ENCODE data around the gene EXOSC1. TPM values are rescaled to one million over a fixed set of nuclear protein-coding genes. Genes with fewer than 3 reads are reported as not detected.

The EXOSC1 gene
- total and polyA plus RNA-seq, 9 donors: 22.1 to 38.3 (median 26.9) TPM

DNA sequence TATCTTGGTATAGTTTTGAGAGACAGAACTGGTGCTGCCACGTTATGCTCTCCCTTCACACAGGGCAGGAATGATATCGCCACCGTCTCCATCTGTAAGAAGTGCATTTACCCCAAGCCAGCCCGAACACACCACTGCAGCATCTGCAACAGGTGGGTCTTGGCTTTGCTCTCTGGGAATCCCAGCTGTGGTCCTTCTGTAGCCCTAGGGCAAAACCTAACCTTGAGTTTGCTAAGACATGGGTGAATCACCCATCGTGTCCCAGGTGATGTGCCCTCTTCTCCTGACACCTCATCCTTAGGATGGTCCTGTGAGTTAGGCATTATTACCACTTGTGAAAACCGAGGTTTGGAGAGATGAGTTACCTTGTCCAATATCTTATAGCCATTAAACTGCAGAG lies 6.5 kb upstream of the EXOSC1 start:
- no peak overlapping the region for H3K27ac ChIP-seq
- H3K4me3 ChIP-seq: no peak overlapping the region
- DNase-seq: no peak
- no peaks in the 10 kb centered on the region for H3K9me3 ChIP-seq
- no peaks in the 10 kb centered on the region for H3K36me3 ChIP-seq
- WGBS, 3 donors: 88 to 92% (median 89%) methylated on average over 6 of the region's 6 CpGs
- H3K4me1 ChIP-seq (ENCODE audit: insufficient read depth): peaks cover 5% of the 10 kb centered on the region
- TF ChIP-seq POLR2A (IDR thresholded peaks at IDR 0.05): no peak
- no peak for TF ChIP-seq EP300 (IDR thresholded peaks at IDR 0.05)
- TF ChIP-seq, protein P1, sequence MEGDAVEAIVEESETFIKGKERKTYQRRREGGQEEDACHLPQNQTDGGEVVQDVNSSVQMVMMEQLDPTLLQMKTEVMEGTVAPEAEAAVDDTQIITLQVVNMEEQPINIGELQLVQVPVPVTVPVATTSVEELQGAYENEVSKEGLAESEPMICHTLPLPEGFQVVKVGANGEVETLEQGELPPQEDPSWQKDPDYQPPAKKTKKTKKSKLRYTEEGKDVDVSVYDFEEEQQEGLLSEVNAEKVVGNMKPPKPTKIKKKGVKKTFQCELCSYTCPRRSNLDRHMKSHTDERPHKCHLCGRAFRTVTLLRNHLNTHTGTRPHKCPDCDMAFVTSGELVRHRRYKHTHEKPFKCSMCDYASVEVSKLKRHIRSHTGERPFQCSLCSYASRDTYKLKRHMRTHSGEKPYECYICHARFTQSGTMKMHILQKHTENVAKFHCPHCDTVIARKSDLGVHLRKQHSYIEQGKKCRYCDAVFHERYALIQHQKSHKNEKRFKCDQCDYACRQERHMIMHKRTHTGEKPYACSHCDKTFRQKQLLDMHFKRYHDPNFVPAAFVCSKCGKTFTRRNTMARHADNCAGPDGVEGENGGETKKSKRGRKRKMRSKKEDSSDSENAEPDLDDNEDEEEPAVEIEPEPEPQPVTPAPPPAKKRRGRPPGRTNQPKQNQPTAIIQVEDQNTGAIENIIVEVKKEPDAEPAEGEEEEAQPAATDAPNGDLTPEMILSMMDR (IDR thresholded peaks at IDR 0.05): no peak
- intact Hi-C loops (cut with DNase I): no loop called here
- H3K27me3 ChIP-seq: no peaks in the 10 kb centered on the region

DNA sequence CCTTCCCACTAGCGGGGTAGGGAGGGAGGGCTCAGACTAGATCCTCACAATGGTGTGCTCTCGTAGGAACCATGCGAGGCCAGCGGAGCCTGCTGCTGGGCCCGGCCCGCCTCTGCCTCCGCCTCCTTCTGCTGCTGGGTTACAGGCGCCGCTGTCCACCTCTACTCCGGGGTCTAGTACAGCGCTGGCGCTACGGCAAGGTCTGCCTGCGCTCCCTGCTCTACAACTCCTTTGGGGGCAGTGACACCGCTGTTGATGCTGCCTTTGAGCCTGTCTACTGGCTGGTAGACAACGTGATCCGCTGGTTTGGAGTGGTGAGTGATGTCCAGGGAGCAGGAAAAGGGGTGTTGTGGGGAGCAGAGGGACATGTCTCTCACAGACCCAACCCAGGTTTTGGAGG lies 5.8 kb upstream of the EXOSC1 start:
- intact Hi-C loops (cut with DNase I): no loop called here
- Histone ChIP-seq H3K36me3 (no peaks in the 10 kb centered on the region), H3K27me3 (no peaks in the 10 kb centered on the region), H3K9me3 (no peaks in the 10 kb centered on the region), H3K4me3 (no peak overlapping the region), H3K4me1 (ENCODE audit: insufficient read depth) (peaks cover 11% of the 10 kb centered on the region), H3K27ac (no peak overlapping the region)
- TF ChIP-seq, protein P1 (IDR thresholded peaks at IDR 0.05): no peak
- no peak for TF ChIP-seq POLR2A (IDR thresholded peaks at IDR 0.05)
- TF ChIP-seq EP300 (IDR thresholded peaks at IDR 0.05): no peak
- 90 to 95% (median 94%) methylated on average over 17 of the region's 17 CpGs for WGBS, 3 donors
- no peak for DNase-seq

DNA sequence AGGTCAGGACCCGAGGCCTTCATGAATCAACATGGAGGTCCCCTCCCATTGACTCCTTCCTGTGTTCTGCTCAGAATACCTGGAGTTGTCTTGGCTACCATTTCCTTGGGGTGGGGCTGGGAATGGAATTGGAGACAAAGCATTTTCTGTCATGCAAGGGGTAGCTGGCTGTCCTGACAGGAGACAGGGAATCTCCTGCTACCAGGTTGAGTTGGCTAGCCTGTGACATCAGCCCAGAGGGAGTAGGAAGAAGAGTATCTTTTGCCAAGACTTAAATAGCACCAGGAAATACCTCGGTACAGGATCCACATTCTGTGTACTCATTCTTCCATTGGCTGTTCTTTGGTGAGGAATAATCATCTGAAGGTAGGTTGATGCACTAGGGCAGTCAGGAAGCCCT lies 5.0 kb upstream of the EXOSC1 start:
- TF ChIP-seq, protein P1 (IDR thresholded peaks at IDR 0.05): no peak
- TF ChIP-seq EP300 (IDR thresholded peaks at IDR 0.05) (no peak), POLR2A (IDR thresholded peaks at IDR 0.05) (no peak)
- Histone ChIP-seq H3K27me3 (no peaks in the 10 kb centered on the region), H3K36me3 (no peaks in the 10 kb centered on the region), H3K4me3 (no peak overlapping the region), H3K9me3 (no peaks in the 10 kb centered on the region), H3K4me1 (ENCODE audit: insufficient read depth) (peaks cover 11% of the 10 kb centered on the region), H3K27ac (no peak overlapping the region)
- no peak for DNase-seq
- intact Hi-C loops (cut with DNase I): no loop called here
- WGBS, 3 donors: 60 to 72% (median 70%) methylated on average over 2 of the region's 2 CpGs

DNA sequence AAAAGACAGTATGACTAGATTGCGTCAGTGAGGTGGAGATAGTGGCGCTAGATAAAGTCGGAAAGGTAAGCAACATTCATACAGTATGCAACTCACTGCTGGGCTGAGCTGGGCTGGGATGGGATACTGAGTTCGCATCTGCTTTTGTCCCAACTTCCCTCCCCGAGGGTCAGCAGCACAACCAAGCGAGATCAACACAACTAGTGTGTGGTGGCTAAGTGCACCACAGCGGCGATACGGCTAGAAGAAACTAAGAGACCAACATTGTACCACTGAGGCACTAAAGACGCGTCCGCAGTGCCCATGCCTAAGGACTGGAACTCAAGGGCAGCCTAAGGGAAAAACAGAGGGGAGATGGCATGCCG lies 467 bp downstream of the EXOSC1 start:
- Histone ChIP-seq H3K4me3 (peak overlapping the region; percentile 94), H3K4me1 (ENCODE audit: insufficient read depth) (peaks cover 10% of the 10 kb centered on the region), H3K36me3 (no peaks in the 10 kb centered on the region), H3K9me3 (no peaks in the 10 kb centered on the region), H3K27me3 (no peaks in the 10 kb centered on the region), H3K27ac (no peak overlapping the region)
- no peak for TF ChIP-seq POLR2A (IDR thresholded peaks at IDR 0.05)
- TF ChIP-seq, protein P1 (IDR thresholded peaks at IDR 0.05): no peak
- no peak for TF ChIP-seq EP300 (IDR thresholded peaks at IDR 0.05)
- no peak for DNase-seq
- intact Hi-C loops (cut with DNase I): no loop called here
- WGBS, 3 donors: 0 to 1% (median 1%) methylated on average over 13 of the region's 13 CpGs

DNA sequence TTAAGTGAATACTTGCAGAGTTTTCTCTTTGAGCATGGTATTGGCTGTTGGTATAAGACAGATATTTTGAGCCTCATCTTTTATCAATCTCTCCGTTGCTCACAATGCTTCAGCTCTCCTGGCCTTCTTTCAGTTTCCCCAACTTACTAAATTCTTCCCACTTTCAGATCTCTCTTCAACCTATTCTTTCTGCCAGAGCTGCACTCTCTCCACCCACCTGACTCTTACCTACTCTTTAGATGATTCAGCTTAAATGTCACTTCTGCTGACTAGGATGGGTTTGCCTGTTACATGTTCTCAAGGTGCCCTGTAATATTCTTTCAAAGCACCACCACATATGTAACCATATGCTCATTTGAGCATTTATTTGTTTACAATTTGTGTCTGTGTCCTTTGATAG lies 1.6 kb downstream of the EXOSC1 start:
- 92 to 97% (median 95%) methylated on average over 1 of the region's 1 CpG for WGBS, 3 donors
- H3K4me3 ChIP-seq: no peak overlapping the region
- intact Hi-C loops (cut with DNase I): no loop called here

More for the DNA sequence above, 1.6 kb downstream of the EXOSC1 start:
- H3K4me1 ChIP-seq (ENCODE audit: insufficient read depth): peaks cover 10% of the 10 kb centered on the region
- no peaks in the 10 kb centered on the region for H3K9me3 ChIP-seq
- no peaks in the 10 kb centered on the region for H3K36me3 ChIP-seq
- TF ChIP-seq POLR2A (IDR thresholded peaks at IDR 0.05) (no peak), EP300 (IDR thresholded peaks at IDR 0.05) (no peak)
- TF ChIP-seq, protein P1 (IDR thresholded peaks at IDR 0.05): no peak
- no peak overlapping the region for H3K27ac ChIP-seq
- no peak for DNase-seq
- H3K27me3 ChIP-seq: no peaks in the 10 kb centered on the region
